Measurements from ENCODE around the gene ING4.

ING4 gene

DNA sequence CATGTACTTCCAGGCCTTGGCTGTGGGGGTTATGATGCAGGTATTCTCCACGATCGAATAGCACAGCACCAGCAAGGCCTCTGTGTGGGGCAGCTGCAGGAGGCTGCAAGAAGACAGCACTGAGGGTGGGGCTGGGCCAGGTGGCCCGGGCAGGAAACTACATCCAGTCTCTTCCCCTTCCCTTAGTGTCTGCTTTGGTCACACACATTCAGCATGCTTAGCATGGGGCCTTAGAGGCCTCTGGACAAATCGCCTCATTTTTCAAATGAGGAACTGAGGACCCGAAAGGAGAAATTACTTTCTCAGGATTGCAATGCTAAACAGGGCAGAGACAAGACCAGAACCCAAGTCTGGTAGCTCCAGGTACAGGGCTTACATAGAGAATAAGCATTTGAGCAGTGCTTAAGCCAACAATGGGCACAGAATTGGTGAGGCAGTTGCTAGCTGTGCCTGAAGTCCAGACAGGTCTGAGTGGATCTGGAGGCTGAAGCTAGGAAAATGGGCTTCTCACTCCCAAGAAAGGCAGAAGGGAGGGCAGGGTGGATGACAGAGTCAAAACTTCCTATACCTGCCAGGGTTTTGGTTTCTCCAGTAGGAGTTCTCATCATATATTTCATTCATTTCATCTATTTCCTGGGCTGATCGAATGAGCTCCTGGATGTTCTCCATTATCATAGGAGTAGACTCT is 19.2 kb downstream of the ING4 start:
- TF ChIP-seq CTCF (conservative IDR thresholded peaks at IDR 0.05): no peak
- no peak for TF ChIP-seq ZFX (IDR thresholded peaks at IDR 0.05)
- no peak overlapping the region for H3K27ac ChIP-seq

- TF ChIP-seq ZFX (IDR thresholded peaks at IDR 0.05) (no peak), CTCF (conservative IDR thresholded peaks at IDR 0.05) (no peak)
- no peak overlapping the region for H3K27ac ChIP-seq
These were observed 21.8 kb downstream of the ING4 start for GRCh38 chr12:6641131-6641530.

- no peak overlapping the region for H3K27ac ChIP-seq
- TF ChIP-seq CTCF (conservative IDR thresholded peaks at IDR 0.05): no peak
- TF ChIP-seq ZFX (IDR thresholded peaks at IDR 0.05): no peak
These were observed 22.4 kb downstream of the ING4 start for GRCh38 chr12:6640497-6640896.

- TF ChIP-seq ZFX (IDR thresholded peaks at IDR 0.05) (no peak), CTCF (conservative IDR thresholded peaks at IDR 0.05) (no peak)
- H3K27ac ChIP-seq: no peak overlapping the region
These were observed 23.6 kb downstream of the ING4 start for GRCh38 chr12:6639151-6639801.

- TF ChIP-seq CTCF (conservative IDR thresholded peaks at IDR 0.05) (no peak), ZFX (IDR thresholded peaks at IDR 0.05) (no peak)
- no peak overlapping the region for H3K27ac ChIP-seq
These were observed 24.6 kb downstream of the ING4 start for GRCh38 chr12:6638305-6638704.

GRCh38 chr12:6635856-6636531 is 26.9 kb downstream of the ING4 start, which contains the start of gene LPAR5:
LPAR5 (minus strand) TSS chr12:6635959; CDS start chr12:6621248, 14,711 bp downstream.
- H3K27ac ChIP-seq: no peak within 1 kb of the TSS
- TF ChIP-seq CTCF (conservative IDR thresholded peaks at IDR 0.05) (no peak), ZFX (IDR thresholded peaks at IDR 0.05) (no peak)

DNA sequence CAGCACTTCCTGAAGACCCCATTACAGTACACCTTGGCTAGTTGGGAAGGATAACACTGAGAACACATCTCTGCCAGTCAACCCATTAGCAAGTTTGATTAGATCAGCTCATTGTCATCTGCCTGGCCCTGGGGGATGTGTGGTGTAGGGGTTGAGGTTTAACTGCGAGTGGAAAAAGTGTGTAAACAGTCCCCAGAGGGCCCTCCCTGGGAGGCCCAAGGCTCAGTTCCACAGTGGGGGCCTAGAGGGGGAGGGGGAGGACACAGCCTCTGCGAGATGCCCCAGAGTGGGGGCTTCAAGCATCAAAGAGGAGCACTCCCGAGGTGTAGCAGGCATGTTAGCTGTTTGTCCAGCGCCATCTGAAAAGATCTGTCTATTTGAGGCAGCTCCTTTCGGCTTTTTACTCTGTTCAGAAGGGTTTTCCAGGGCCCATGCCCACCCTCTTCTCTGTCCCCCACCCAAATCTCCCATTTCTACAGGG is 27.5 kb downstream of the ING4 start:
- TF ChIP-seq ZFX (IDR thresholded peaks at IDR 0.05) (no peak), CTCF (conservative IDR thresholded peaks at IDR 0.05) (no peak)
- no peak overlapping the region for H3K27ac ChIP-seq

All from C4-2B (cell line).